Cardiac fibroblast (primary cell): ENCODE results near the gene PCSK5.

Source experiments
- DNase-seq, 2 donors: peaks; one replicate each; pipeline versions ENCODE4 v3.0.0 to v3.0.0-alpha.2; 2010; ENCODE audit warnings: low read depth in 2 of 2
- H3K4me3 ChIP-seq, 2 donors: replicated peaks in 1 of 2; 1 replicate in 1 of 2; 2 replicates in 1 of 2; pipeline ENCODE4 v1.5.1; 2011; ENCODE audit warnings: low read depth in 2 of 2, low read length in 2 of 2, mild to moderate bottlenecking in 2 of 2, moderate library complexity in 1 of 2
- CTCF ChIP-seq: IDR thresholded peaks from one replicate; pipeline ENCODE4 v1.5.1; 2011; ENCODE audit warnings: low read depth, mild to moderate bottlenecking, low read length, inconsistent platforms

The PCSK5 gene

GRCh38 chr9:76180541-76180940 lies 290.1 kb downstream of the PCSK5 start:
- TF ChIP-seq CTCF = no peak
- DNase-seq = peak in 1 of 2 donors; percentile 71
- H3K4me3 ChIP-seq = no peak overlapping the region

DNA sequence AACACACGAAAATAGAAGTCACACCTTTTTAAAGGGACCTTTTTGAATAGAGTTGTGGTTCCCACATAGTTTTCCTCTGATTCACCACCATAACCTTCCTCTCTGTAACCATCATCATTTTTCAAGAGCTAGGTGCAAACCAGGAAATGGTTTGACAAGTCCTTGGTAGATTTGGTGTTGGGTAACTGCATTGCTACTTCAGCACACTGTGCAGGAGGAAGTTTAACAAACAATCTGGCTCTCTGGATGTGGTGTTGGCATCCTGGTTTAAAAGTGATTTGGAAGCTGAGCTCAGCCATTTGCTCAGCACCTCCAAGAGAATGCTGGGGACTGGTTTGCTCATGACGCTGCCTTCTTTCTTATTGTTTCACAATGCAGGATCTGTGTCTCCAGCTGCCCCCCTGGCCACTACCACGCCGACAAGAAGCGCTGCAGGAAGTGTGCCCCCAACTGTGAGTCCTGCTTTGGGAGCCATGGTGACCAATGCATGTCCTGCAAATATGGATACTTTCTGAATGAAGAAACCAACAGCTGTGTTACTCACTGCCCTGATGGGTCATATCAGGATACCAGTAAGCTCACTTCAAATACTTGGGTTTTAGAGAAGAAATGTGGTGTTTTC lies 290.7 kb downstream of the PCSK5 start:
- peak; percentile 49 to 63 for DNase-seq
- TF ChIP-seq CTCF = no peak
- no peak overlapping the region for H3K4me3 ChIP-seq

DNA sequence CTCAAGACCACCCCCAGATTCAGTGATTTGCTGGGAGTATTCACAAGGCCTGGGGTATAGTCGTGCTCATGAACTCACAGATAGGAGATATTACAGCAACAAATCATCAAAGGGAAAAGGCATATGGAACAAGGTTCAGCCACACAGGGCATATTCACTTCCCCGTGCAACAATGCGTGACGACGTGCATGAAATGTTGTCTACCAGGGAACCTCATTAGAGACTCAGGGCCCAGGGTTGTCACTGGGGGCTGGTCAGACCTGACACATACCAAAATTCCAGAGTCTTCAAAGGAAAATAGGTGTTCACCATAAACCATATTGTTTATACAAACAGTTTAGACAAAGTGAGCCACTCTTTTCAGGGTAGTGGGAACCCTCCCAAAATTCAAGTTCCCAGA lies 291.3 kb downstream of the PCSK5 start:
- no peak for DNase-seq
- TF ChIP-seq CTCF = no peak
- no peak overlapping the region for H3K4me3 ChIP-seq

- H3K4me3 ChIP-seq = no peak overlapping the region
- no peak for DNase-seq
- no peak for TF ChIP-seq CTCF
Observed at GRCh38 chr9:76185432-76185831, 295.0 kb downstream of the PCSK5 start.

GRCh38 chr9:76188286-76188685 lies 297.8 kb downstream of the PCSK5 start:
- DNase-seq = no peak
- TF ChIP-seq CTCF = no peak
- no peak overlapping the region for H3K4me3 ChIP-seq

GRCh38 chr9:76188905-76189304 lies 298.4 kb downstream of the PCSK5 start:
- H3K4me3 ChIP-seq = no peak overlapping the region
- TF ChIP-seq CTCF = no peak
- DNase-seq = no peak

DNA sequence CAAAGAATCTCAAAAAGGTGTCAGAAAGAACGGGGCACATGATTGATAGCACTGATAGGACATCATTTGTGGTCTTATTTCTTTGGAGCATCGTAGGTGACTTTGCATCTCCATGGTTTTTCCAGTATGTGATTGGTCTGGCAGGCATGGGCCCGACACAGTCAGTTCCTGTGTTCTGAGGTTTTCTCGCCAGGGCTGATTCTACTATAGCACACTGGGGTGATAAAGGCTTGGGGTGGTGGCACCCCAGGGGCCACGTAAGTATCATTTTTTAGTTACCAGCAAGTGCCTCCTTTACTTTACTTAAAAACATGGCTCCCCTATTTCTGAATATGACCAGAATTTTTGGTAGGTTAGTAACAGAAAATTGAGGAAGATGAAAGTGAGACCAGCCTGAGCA lies 301.0 kb downstream of the PCSK5 start:
- TF ChIP-seq CTCF = no peak
- no peak for DNase-seq
- H3K4me3 ChIP-seq = no peak overlapping the region
